ENCODE measurements around the gene SPAG8. TPM values are rescaled to one million over a fixed set of nuclear protein-coding genes. Genes with fewer than 3 reads are reported as not detected.

The SPAG8 gene
- total and polyA plus RNA-seq, 4 donors = 4.2 to 54.4 (median 14.6) TPM

DNA sequence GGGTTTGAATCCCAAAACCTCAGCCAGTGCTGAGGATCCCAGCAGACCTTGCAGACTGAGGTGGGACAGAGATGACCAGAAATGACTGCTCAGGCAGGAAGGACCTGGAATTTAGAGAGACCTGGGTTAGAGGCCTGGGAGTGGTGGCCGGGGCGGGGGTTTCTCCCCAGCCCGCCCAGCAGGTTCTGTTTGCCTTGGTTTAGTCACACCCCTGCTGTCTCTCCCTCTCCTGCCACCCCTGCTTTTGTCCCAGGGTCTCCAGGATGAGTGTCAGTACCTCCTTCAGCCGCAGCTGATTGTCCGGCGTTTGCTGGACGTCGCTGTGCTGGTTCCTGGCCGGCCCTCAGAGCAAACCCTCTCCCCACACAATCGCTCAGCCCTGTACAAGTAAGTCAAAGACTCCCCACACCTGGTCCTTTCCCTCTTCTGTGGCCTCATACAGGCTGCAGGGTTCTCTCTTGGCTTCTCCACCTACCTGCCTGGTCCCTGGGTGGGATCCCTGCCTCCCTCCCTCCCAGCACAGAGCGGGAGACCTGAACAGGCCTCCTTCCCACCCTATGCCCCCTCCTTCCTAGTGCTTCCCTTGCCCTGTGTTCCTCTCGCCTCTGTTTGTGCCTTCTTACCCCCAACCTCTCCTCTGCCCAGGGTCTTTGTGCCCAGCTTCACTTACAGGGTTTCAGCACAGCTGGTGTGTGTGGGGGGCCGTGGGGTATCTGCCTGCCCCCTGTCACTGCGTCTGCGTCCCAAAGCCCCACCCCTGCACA is 29.0 kb upstream of the SPAG8 start:
- Histone ChIP-seq H3K4me3 (ENCODE audit: low read depth, low read length) (no peak overlapping the region), H3K27ac (ENCODE audit: low read depth, low read length) (no peak overlapping the region), H3K36me3 (ENCODE audit: control insufficient read depth, insufficient read depth, low read length) (peaks cover 46% of the 10 kb centered on the region), H3K27me3 (ENCODE audit: control insufficient read depth, insufficient read depth, low read length) (no peaks in the 10 kb centered on the region), H3K4me1 (ENCODE audit: control insufficient read depth, insufficient read depth, low read length) (peaks cover 5% of the 10 kb centered on the region), H3K9me3 (ENCODE audit: control insufficient read depth, insufficient read depth, low read length) (no peaks in the 10 kb centered on the region)
- DNase-seq (ENCODE audit: low read depth in 4 of 6, low spot score in 6 of 6) = no peak
- WGBS (ENCODE audit: insufficient coverage) = 83% methylated on average over 15 of the region's 15 CpGs

DNA sequence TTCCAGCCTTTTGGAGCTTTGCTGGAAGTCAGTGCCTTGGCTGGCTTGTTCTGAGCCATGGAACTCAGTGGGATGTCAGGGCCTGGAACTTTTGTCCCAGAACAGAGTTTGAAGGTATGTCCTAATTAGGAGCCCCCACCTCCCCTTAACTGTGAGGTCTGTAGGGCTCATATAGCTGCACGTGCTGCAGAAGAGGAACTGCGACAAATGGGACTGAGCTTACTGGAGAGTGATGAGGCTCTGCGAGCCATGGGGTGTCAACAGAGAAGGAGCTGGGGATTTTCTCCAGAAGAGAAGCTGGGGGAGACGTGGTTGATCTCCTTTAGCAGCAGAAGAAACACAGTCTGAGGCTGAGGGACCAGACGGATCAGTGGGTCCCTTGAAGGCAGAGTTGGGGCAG is 27.9 kb upstream of the SPAG8 start:
- Histone ChIP-seq H3K36me3 (ENCODE audit: control insufficient read depth, insufficient read depth, low read length) (peaks cover 52% of the 10 kb centered on the region), H3K27ac (ENCODE audit: low read depth, low read length) (no peak overlapping the region), H3K9me3 (ENCODE audit: control insufficient read depth, insufficient read depth, low read length) (no peaks in the 10 kb centered on the region), H3K4me3 (ENCODE audit: low read depth, low read length) (no peak overlapping the region), H3K4me1 (ENCODE audit: control insufficient read depth, insufficient read depth, low read length) (peaks cover 1% of the 10 kb centered on the region), H3K27me3 (ENCODE audit: control insufficient read depth, insufficient read depth, low read length) (no peaks in the 10 kb centered on the region)
- DNase-seq (ENCODE audit: low read depth in 4 of 6, low spot score in 6 of 6) = no peak
- WGBS (ENCODE audit: insufficient coverage) = 90% methylated on average over 5 of the region's 5 CpGs

DNA sequence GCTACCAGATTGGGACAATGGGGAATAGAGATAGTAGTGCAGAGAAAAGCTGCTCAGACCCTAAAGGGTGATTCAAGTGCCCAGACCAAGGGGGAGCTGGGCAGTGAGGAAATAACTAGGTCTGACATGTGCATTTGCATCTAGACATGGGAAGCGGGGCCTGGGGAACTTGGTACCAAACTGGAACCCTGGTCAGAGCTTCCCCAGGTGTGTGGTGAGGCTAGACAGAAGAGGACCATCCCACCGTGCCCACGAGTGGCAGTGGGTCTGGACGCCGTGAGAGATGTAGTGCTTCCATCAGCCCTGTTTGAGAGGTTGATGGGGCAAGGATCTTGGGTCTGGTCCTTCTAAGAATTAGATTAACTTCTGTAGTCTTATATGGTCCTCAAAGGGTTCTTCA is 24.5 kb upstream of the SPAG8 start:
- Histone ChIP-seq H3K36me3 (ENCODE audit: control insufficient read depth, insufficient read depth, low read length) (peaks cover 45% of the 10 kb centered on the region), H3K4me1 (ENCODE audit: control insufficient read depth, insufficient read depth, low read length) (peaks cover 21% of the 10 kb centered on the region), H3K27ac (ENCODE audit: low read depth, low read length) (no peak overlapping the region), H3K27me3 (ENCODE audit: control insufficient read depth, insufficient read depth, low read length) (no peaks in the 10 kb centered on the region), H3K4me3 (ENCODE audit: low read depth, low read length) (no peak overlapping the region), H3K9me3 (ENCODE audit: control insufficient read depth, insufficient read depth, low read length) (no peaks in the 10 kb centered on the region)
- 96% methylated on average over 5 of the region's 5 CpGs for WGBS (ENCODE audit: insufficient coverage)
- no peak for DNase-seq (ENCODE audit: low read depth in 4 of 6, low spot score in 6 of 6)

DNA sequence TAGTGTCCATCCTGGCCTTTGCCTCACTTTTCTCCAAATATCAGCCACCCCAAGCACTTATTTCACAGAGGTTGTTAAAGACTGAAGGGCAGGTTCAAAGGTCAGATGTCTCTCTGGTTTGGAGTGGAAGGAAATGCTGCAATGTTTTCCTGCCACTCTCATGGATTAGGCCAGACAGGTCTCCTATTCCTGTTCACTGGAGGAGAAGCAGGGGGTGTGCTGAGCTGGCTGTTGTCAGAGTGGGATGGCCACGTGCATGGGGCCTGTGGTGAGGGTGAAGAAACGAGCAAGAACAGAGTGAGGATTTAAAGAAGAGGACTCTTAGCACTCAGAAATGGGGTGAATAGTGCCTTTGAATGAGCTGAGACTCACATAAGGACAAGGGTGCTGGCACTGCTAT is 23.7 kb upstream of the SPAG8 start:
- H3K9me3 ChIP-seq (ENCODE audit: control insufficient read depth, insufficient read depth, low read length) = no peaks in the 10 kb centered on the region
- H3K4me1 ChIP-seq (ENCODE audit: control insufficient read depth, insufficient read depth, low read length) = peaks cover 22% of the 10 kb centered on the region
- H3K4me3 ChIP-seq (ENCODE audit: low read depth, low read length) = no peak overlapping the region
- DNase-seq (ENCODE audit: low read depth in 4 of 6, low spot score in 6 of 6) = no peak
- H3K36me3 ChIP-seq (ENCODE audit: control insufficient read depth, insufficient read depth, low read length) = peaks cover 37% of the 10 kb centered on the region
- H3K27me3 ChIP-seq (ENCODE audit: control insufficient read depth, insufficient read depth, low read length) = no peaks in the 10 kb centered on the region
- WGBS (ENCODE audit: insufficient coverage) = 62% methylated on average over 2 of the region's 2 CpGs
- H3K27ac ChIP-seq (ENCODE audit: low read depth, low read length) = no peak overlapping the region

DNA sequence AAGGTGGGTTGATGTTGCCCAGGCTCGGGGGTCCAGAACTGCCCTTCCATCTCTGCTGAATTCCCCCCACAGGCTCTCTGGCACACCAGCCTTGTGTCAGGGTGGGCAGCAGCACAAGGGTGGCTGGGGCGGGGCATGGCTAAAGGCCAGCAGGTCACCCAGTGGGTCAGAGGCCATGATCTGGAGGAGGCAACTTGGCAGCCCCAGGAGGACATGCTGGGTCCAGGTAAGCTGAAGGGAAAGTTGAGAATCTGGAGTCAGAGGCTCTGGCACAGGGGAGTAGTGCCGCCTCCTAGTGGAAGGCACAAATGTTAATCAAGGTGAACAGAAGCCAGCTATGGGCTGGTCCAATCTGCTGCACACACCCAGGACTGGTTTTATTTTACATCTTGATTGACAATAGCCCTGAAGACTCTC is 23.2 kb upstream of the SPAG8 start:
- no peak for DNase-seq (ENCODE audit: low read depth in 4 of 6, low spot score in 6 of 6)
- Histone ChIP-seq H3K36me3 (ENCODE audit: control insufficient read depth, insufficient read depth, low read length) (peaks cover 35% of the 10 kb centered on the region), H3K27me3 (ENCODE audit: control insufficient read depth, insufficient read depth, low read length) (no peaks in the 10 kb centered on the region), H3K27ac (ENCODE audit: low read depth, low read length) (no peak overlapping the region), H3K9me3 (ENCODE audit: control insufficient read depth, insufficient read depth, low read length) (no peaks in the 10 kb centered on the region), H3K4me1 (ENCODE audit: control insufficient read depth, insufficient read depth, low read length) (peaks cover 28% of the 10 kb centered on the region), H3K4me3 (ENCODE audit: low read depth, low read length) (no peak overlapping the region)
- WGBS (ENCODE audit: insufficient coverage) = 92% methylated on average over 3 of the region's 3 CpGs

DNA sequence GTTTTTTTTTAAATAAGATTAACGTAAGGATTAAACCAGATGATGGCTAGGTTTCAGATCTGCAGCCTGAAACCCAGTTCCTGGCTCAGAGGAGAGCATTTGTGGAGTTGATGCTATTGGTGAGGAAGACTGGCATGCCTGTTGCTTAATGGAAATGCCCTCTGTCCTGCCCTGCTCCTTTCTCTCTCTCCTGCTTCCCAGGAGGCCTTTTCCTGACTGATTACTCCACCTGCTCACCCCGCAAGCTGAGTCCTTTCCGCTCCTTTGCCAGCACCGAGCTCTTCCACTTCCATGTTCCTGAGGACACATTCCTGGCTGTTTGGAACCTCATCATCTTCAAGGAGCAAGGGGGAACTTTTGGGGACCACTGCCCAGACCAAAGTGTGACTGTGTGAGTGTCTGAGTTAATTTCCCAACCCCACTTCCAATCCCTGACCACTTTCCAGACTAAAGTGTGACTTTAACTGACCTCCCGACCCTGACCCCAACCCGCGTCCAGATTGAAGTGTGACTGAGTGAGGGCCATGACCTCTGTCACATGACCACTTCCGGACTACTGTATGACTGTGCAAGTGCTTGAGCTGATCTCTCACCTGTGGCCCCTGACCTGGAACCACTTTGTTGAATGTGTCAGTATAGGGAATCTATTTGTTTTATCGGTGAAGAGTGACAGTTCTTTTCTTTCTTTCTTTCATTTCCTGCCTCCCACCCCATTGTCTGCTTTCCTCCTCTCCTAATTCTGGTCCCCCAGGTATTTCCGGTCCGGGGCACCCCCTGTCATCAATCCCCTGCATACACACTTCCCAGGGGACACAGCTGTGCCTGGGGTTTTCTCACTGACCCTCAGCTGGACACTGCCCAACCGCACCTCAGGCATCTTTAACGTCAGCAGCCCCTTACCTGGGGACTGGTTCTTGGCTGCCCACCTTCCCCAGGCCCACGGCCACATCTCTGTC is 22.5 kb upstream of the SPAG8 start:
- no peaks in the 10 kb centered on the region for H3K9me3 ChIP-seq (ENCODE audit: control insufficient read depth, insufficient read depth, low read length)
- H3K27me3 ChIP-seq (ENCODE audit: control insufficient read depth, insufficient read depth, low read length) = no peaks in the 10 kb centered on the region
- WGBS (ENCODE audit: insufficient coverage) = 91% methylated on average over 10 of the region's 14 CpGs
- H3K4me1 ChIP-seq (ENCODE audit: control insufficient read depth, insufficient read depth, low read length) = peaks cover 34% of the 10 kb centered on the region
- no peak overlapping the region for H3K4me3 ChIP-seq (ENCODE audit: low read depth, low read length)
- no peak for DNase-seq (ENCODE audit: low read depth in 4 of 6, low spot score in 6 of 6)
- peaks cover 32% of the 10 kb centered on the region for H3K36me3 ChIP-seq (ENCODE audit: control insufficient read depth, insufficient read depth, low read length)
- peak overlapping the region; percentile 8 for H3K27ac ChIP-seq (ENCODE audit: low read depth, low read length)

DNA sequence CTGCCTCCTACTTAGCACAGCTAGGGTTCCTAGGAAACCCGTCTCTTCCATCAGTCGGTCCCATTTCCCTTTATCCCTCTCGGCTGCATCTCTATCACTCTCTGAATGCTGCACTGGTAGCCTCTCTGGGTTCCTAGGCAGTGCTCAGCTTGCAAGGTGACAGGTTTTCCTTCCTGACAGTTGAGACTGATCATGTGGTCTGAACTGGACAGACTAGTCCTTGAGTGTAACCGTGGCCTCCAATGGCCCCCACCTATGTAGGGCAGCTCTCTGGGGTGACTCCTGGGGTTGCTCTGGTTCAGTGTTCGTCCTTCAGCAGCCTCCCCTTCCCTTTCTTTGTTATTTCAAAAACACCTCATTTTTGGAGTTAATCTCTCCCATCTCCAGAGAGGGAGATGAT is 20.8 kb upstream of the SPAG8 start:
- no peak for DNase-seq (ENCODE audit: low read depth in 4 of 6, low spot score in 6 of 6)
- Histone ChIP-seq H3K9me3 (ENCODE audit: control insufficient read depth, insufficient read depth, low read length) (no peaks in the 10 kb centered on the region), H3K36me3 (ENCODE audit: control insufficient read depth, insufficient read depth, low read length) (peaks cover 26% of the 10 kb centered on the region), H3K4me3 (ENCODE audit: low read depth, low read length) (no peak overlapping the region), H3K27me3 (ENCODE audit: control insufficient read depth, insufficient read depth, low read length) (no peaks in the 10 kb centered on the region), H3K4me1 (ENCODE audit: control insufficient read depth, insufficient read depth, low read length) (peaks cover 42% of the 10 kb centered on the region), H3K27ac (ENCODE audit: low read depth, low read length) (no peak overlapping the region)
- 87% methylated on average over 4 of the region's 5 CpGs for WGBS (ENCODE audit: insufficient coverage)

DNA sequence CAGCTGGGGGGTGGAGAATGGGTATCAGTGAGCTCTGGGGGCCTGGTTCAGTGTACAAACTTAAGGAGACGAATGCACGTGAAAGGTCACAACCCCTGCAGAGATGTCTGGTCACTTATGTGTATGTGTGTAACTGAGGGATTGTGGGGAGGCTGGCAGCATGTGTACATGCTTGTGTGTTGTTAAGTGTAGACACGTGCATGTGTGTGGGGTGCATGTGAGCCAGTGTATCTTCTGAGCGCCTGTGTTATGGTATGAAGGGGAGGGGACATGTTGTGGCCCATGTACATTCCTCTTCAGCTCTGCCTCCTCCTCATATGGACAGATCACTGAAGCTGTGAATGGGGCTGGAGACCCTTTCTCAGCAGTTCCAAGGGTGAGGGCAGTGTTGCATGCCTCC is 19.0 kb upstream of the SPAG8 start:
- no peaks in the 10 kb centered on the region for H3K9me3 ChIP-seq (ENCODE audit: control insufficient read depth, insufficient read depth, low read length)
- no peak overlapping the region for H3K27ac ChIP-seq (ENCODE audit: low read depth, low read length)
- peaks cover 16% of the 10 kb centered on the region for H3K36me3 ChIP-seq (ENCODE audit: control insufficient read depth, insufficient read depth, low read length)
- H3K4me3 ChIP-seq (ENCODE audit: low read depth, low read length) = no peak overlapping the region
- DNase-seq (ENCODE audit: low read depth in 4 of 6, low spot score in 6 of 6) = no peak
- 67% methylated on average over 2 of the region's 4 CpGs for WGBS (ENCODE audit: insufficient coverage)
- H3K4me1 ChIP-seq (ENCODE audit: control insufficient read depth, insufficient read depth, low read length) = peaks cover 42% of the 10 kb centered on the region
- no peaks in the 10 kb centered on the region for H3K27me3 ChIP-seq (ENCODE audit: control insufficient read depth, insufficient read depth, low read length)

DNA sequence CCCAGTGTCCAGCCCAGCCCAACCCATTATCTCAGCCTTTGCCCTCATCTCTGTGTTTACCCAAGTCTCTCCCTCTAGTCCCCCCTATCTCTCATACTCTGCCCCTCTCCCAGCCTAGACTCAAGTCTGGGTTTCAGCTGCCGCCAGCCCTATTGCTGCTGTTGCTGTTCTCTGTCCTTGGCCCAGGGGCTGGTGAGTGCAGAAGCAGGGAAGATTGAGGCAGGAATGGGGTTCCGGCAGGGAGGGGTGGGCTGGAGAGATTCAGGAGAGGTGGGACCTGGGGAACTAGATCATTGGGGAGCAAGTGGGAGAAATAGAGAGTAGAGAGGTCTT is 17.7 kb upstream of the SPAG8 start:
- Histone ChIP-seq H3K27ac (ENCODE audit: low read depth, low read length) (peak overlapping the region; percentile 87), H3K4me3 (ENCODE audit: low read depth, low read length) (peak overlapping the region; percentile 67), H3K36me3 (ENCODE audit: control insufficient read depth, insufficient read depth, low read length) (peaks cover 3% of the 10 kb centered on the region), H3K9me3 (ENCODE audit: control insufficient read depth, insufficient read depth, low read length) (no peaks in the 10 kb centered on the region), H3K4me1 (ENCODE audit: control insufficient read depth, insufficient read depth, low read length) (peaks cover 39% of the 10 kb centered on the region), H3K27me3 (ENCODE audit: control insufficient read depth, insufficient read depth, low read length) (no peaks in the 10 kb centered on the region)
- DNase-seq (ENCODE audit: low read depth in 4 of 6, low spot score in 6 of 6) = no peak
- 10% methylated on average over 2 of the region's 2 CpGs for WGBS (ENCODE audit: insufficient coverage)
